T1000 (cell line): Measurements from ENCODE around the gene NOL9.
A peak's percentile ranks its signal among the peaks of the same experiment; 100 is the strongest.

Source experiments
- DNase-seq: peaks from one replicate; lab custom pipeline; 2025; ENCODE audit warnings: mixed read lengths; lab: John Stamatoyannopoulos, UW

Gene NOL9

DNA sequence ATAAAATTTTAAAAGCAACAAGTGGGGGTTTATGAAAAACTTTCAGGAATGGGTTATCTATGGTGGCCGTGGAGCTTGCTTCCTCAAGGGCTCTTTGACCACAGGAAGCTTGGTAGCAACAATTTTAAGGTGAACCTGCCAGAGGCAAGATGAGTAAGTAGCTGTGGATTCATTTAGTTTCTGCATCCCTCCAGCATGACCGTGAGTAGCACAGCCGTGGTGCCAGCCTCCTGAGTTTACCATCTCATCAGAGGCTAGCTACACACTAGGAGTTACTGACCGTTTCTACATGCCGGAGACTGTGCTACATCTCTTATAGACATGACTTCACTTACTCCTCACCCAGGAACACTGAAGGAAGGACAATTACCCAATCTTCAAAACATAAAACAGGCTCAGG lies 32.8 kb downstream of the NOL9 start:
- DNase-seq, result peak; percentile 36

DNA sequence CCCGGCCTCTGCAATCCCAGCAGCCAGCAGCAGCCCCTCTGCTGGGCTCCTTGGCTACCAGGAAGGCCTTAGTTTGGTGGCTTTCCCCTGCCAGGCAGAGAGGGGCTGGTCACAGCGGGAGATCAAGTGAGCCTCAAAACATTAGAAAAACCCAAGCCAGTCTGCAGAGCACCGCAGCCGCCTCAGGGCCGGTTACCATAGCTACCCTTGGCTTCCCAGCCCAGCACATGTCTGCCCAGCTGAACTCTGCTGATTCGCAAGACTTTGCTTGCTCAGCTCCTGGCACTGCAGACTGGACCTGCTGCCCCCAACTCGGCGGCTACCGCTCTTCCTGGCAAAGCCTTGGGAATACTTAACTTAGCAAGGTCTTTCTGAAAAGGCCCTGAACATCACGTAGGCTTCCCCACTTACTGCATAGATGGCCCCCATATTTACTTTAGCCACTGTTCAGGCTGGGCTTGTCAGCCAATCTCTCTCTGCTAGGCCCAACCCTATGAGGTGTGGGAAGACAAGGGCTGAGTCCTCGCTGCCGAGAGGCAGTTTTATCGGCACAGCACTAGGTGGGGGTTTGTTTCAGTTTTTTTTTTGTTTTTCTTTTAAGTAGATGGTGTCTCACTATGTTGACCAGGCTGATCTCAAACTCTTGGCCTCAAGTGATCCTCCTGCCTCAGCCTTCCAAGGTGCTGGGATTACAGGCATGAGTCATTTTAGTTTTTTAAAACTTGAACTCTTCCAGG lies 34.2 kb downstream of the NOL9 start:
- DNase-seq, result peak; percentile 67

- DNase-seq, result no peak
These were observed 34.8 kb downstream of the NOL9 start for GRCh38 chr1:6519491-6519934.

DNA sequence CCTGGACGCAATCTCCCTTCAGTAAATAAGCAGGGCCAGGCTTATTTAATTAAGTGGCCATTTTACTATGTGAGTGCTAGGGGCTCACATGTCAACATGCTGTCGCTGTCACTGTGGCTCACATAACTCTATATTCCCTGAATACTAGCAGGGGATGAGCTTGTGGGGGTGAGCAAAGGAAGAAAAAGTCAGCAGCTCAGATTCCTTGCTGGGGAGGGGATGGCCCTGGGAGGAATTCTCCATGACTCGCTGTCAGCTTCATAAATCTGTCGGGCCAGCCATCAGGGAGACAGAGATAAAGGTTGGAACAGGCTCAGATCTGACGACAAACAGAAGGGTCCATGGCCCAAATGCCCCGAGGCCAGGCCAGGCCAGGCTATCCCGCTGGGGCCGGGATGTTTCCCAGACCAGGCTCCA lies 36.9 kb downstream of the NOL9 start:
- no peak for DNase-seq

DNA sequence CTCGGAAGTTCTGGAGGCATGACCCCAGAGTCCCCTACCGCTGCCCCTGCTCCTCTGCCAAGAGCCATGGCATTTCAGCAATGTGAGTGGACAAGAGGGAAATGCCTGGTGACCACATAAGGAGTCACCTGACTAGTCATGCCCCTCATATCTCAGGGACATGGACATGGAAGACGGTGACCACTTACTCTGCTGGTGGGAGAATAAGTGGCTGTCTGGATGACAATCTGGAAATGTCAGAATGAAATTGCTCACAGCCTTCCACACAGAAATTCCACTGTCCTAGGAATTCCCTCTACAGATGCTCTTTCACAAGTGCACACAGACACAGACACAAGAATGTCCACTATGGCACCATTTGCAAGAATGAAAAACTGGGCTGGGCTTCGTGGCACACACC lies 38.5 kb downstream of the NOL9 start:
- no peak for DNase-seq

DNA sequence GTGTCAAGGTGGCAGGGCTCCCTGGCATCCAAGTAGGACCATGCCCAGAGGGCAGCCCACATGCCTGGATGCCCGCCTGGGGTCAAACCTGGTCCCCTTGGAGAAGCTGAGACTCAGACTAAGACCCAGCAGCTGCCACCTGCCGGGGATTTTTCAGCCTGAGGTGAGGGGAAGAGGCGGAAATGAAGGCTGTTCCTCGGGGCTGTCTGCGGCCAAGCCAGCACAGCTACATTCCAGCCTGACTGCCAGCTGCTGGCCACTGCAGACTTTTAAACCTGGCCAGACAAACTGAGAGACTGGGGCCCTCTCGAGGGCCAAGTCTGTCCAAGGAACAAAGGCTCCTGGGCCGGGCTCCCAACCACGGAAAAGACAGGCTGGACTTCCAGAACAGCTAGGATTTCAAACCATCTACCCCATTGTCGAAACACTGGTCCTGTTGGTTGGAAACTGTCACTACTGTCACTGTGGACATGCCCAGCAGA lies 41.0 kb downstream of the NOL9 start:
- no peak for DNase-seq

- DNase-seq, result no peak
These were observed 41.4 kb downstream of the NOL9 start for GRCh38 chr1:6512908-6513280.

DNA sequence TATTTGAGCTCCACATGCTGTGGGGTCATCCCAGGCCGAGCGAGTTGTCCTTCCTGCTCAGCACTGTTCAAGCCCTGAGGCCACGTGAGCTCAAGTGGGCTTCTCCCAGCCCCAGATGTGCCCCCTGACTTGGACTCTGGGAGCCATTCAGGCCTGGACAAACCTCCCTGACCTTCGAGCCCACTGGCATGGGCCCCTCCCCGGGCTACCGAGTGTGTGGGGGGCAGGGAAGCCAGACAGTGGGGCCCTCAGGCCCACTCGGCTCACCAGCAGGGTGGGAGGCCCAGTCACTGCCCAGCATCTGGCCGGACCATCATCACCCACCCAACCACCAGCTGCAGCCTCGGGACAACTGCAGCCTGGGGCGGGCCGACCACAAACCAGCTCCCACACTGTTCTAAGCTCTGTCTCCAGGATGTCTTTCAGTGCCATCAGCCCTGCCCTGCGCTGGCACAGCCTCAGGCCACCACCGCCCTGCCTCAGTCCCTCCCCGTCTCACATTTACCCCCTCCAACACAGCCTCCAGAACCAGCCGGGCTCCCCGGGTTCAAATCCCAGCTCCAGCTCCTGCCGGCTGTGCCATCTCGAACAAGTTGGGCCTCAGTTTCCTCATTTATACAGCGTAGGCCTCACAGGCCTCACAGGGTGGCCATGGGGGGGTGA lies 41.9 kb downstream of the NOL9 start:
- no peak for DNase-seq

- no peak for DNase-seq
These were observed 42.6 kb downstream of the NOL9 start for GRCh38 chr1:6511561-6512244.

GRCh38 chr1:6511056-6511455 lies 43.3 kb downstream of the NOL9 start:
- DNase-seq, result no peak

DNA sequence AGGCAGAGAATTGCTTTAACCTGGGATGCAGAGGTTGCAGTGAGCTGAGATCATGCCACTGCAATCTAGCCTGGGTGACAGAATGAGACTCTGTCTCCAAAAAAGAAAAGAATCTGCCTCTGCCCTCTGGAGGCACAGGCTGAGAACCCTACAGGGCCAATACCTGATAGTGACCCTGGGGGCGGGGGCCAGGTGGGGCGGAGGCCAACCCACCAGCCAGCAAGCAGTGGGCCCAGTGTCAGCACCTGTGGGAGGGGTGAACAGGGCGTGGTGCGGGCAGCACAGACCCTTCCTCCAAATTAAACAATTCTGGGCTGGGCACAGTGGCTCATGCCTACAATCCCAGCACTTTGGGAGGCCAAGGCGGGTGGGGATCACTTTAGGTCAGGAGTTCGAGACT lies 43.8 kb downstream of the NOL9 start:
- no peak for DNase-seq

DNA sequence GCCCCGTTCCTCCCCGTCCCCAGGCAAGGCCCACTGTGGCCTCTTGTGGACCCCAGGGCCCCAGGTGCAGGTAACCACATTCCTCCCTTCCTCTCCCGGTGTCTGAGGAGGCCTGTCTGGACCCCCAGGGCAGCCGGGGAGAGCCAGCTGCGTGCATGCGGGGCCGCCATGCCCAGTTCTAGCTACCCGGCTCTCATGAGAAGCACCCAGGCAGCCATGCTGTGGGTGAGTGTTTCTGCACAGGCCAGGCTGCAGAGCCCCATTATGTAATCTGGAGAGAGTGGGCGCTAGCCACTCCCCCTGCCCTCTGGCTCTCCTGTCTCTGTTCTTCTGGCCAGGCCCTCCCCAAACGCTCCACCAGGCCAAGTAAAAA lies 44.4 kb downstream of the NOL9 start:
- DNase-seq, result no peak

GRCh38 chr1:6509220-6509918 lies 44.9 kb downstream of the NOL9 start:
- no peak for DNase-seq

GRCh38 chr1:6508816-6509189 lies 45.5 kb downstream of the NOL9 start:
- DNase-seq, result no peak

DNA sequence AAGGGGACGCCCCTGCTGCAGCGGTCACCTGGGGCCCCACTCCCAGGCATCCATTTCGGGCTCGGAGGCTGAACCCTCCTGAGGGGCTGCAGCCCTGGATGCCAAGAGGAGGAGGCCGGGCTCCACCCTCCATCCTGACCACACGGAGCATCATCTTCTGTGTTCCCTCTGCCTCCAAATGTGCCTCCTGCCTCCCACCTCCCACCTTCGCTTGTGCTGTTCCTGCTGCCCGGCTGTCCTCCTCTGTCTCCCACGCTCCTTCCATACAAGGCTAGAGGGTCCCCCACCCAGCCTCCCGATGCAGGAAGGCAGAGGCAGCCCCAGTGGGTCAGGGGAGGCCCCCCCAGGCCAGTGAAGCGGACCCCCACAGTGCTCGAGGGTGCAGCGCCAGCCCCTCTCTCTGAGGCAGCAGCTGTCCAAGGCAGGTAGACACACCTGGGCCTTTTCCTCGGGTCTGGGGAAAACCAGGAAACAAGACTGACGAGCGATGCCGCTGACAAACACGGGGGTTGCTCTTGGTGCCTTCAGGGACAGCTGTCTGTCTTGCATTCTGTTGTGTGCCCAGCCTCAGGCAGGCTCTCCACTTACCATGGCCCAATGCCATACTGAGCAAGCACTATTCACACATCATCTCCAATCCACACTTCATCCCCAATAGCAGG lies 46.0 kb downstream of the NOL9 start:
- DNase-seq, result no peak

DNA sequence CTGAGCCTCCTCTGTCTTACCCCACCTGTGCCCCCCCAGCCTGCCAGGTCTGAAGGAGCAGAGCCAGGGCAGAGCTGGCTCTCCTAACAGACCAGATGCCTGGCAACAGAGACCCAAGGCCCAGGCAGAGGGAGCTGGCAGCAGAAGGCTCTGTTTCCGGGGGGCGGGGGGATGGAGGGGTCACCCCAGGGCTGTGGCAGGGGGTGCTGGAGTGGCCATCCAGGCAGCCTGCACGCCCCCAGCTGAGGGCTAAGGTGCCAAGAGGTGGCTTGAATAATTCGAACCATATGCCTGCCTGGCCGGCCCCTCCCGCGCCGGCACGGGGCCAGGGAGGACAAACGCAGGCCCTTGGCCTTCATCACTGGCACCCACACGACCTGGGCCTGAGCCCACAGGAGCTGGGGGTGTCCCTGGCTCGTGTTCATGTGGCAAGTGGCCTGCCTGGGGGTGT lies 46.8 kb downstream of the NOL9 start:
- DNase-seq, result no peak

GRCh38 chr1:6507037-6507428 lies 47.3 kb downstream of the NOL9 start:
- no peak for DNase-seq

- no peak for DNase-seq
These were observed 47.9 kb downstream of the NOL9 start for GRCh38 chr1:6506210-6507036.

GRCh38 chr1:6505367-6506209 lies 48.7 kb downstream of the NOL9 start:
- no peak for DNase-seq

- no peak for DNase-seq
These were observed 49.4 kb downstream of the NOL9 start for GRCh38 chr1:6504887-6505286.
